Common myeloid progenitor, CD34-positive (primary cell): Measurements from ENCODE around the gene NOL9.

Source experiments
- CTCF ChIA-PET: fragments of 350-600 bp; sonication (Branson Sonifier 250); formaldehyde crosslinking; loops from one replicate; lab custom pipeline; 2021; ENCODE audit warnings: antibody characterized with exemption; lab: Charles Lee
- POLR2A ChIA-PET: fragments of 350-600 bp; sonication (Branson Sonifier 250); formaldehyde crosslinking; loops from one replicate; lab custom pipeline; 2021; ENCODE audit warnings: antibody characterized with exemption; lab: Charles Lee
- DNase-seq, 3 donors: peaks; one replicate each; pipeline versions ENCODE4 v3.0.0 to v3.0.0-alpha.2; 2013
- H3K27ac ChIP-seq, 2 experiments: 1 replicate in 1 of 2; 2 replicates in 1 of 2; pipeline ENCODE4 v1.7.0; 2013; ENCODE audit warnings: inconsistent platforms in 2 of 2, low read length in 2 of 2, mild to moderate bottlenecking in 2 of 2, low read depth in 1 of 2, moderate library complexity in 1 of 2; ENCODE audit not compliant: severe bottlenecking in 2 of 2, insufficient read depth in 1 of 2, poor library complexity in 1 of 2
- H3K27me3 ChIP-seq, 5 experiments: replicated peaks in 2 of 5; 1 replicate in 3 of 5; 2 replicates in 2 of 5; pipeline versions ENCODE4 v1.6.1 to v1.7.0; 2013; ENCODE audit warnings: low read length in 4 of 5, mild to moderate bottlenecking in 2 of 5, moderate library complexity in 2 of 5, inconsistent platforms in 1 of 5; ENCODE audit not compliant: insufficient read depth in 5 of 5, control insufficient read depth in 4 of 5
- H3K36me3 ChIP-seq, 4 experiments: 1 replicate in 2 of 4; 2 replicates in 2 of 4; pipeline versions ENCODE4 v1.6.1 to v1.7.0; 2013; ENCODE audit warnings: low read length in 3 of 4, control low read depth in 1 of 4, mild to moderate bottlenecking in 1 of 4; ENCODE audit not compliant: control insufficient read depth in 4 of 4, insufficient read depth in 4 of 4
- H3K4me1 ChIP-seq, 4 experiments: 1 replicate in 3 of 4; 2 replicates in 1 of 4; pipeline versions ENCODE4 v1.6.1 to v1.7.1; 2013; ENCODE audit warnings: low read length in 3 of 4, mild to moderate bottlenecking in 3 of 4, control low read depth in 1 of 4, inconsistent platforms in 1 of 4, moderate library complexity in 1 of 4; ENCODE audit not compliant: control insufficient read depth in 4 of 4, insufficient read depth in 4 of 4; ENCODE audit errors: control extremely low read depth in 1 of 4
- H3K4me3 ChIP-seq, 7 experiments: 1 replicate in 4 of 7; 2 replicates in 3 of 7; pipeline versions ENCODE4 v1.5.1 to v1.7.0; 2013; ENCODE audit warnings: mild to moderate bottlenecking in 7 of 7, low read length in 6 of 7, moderate library complexity in 6 of 7, inconsistent platforms in 2 of 7, low read depth in 2 of 7, control low read depth in 1 of 7; ENCODE audit not compliant: insufficient read depth in 4 of 7, control insufficient read depth in 1 of 7; ENCODE audit errors: extremely low read depth in 1 of 7
- H3K9me3 ChIP-seq, 5 experiments: 1 replicate in 4 of 5; 2 replicates in 1 of 5; pipeline versions ENCODE4 v1.6.1 to v1.7.1; 2013; ENCODE audit warnings: low read length in 4 of 5, mild to moderate bottlenecking in 2 of 5, inconsistent platforms in 1 of 5, low read depth in 1 of 5, moderate library complexity in 1 of 5; ENCODE audit not compliant: control insufficient read depth in 4 of 5, insufficient read depth in 2 of 5; ENCODE audit errors: control extremely low read depth in 1 of 5
- WGBS: methylation state at CpG from one replicate; pipeline ENCODE4 v1.1.5; 2013; ENCODE audit not compliant: insufficient coverage; 5-methylcytosine and 5-hydroxymethylcytosine counted together

The NOL9 gene

DNA sequence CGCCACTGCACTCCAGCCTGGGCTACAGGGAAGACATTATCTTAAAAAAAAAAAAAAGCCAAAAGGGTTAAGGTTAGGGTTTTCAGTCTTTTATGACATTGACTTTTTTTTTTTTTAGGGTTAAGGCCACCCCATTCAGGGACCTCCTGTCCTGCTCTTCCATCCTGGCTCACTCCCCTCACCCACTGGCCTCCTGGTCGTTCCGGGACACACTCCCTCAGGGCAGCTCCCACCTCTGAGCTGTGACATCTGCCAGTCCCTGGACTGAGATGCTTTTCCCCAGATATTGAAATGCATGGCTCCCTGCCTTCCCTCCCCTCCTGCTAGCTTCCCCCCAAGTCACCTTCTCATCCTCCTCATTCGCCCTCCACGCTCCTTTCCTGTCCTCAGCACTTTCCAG is 72.5 kb downstream of the NOL9 start:
- ChIA-PET POLR2A (no interaction called here), CTCF (interaction anchor here (0.7 kb wide), 1 partner anchor 36 kb away, joined by 3 read pairs; no protein-coding TSS in a partner anchor)
- H3K27ac ChIP-seq, result no peak overlapping the region
- DNase-seq, result no peak
- H3K9me3 ChIP-seq, result no peaks in the 10 kb centered on the region
- peaks cover 0 to 50% (median 17%) of the 10 kb centered on the region in 5 experiments for H3K27me3 ChIP-seq
- H3K4me3 ChIP-seq, result no peak overlapping the region
- peaks cover 0 to 18% (median 10%) of the 10 kb centered on the region in 4 experiments for H3K4me1 ChIP-seq
- WGBS, result 100% methylated on average over 5 of the region's 5 CpGs
- H3K36me3 ChIP-seq, result no peaks in the 10 kb centered on the region

DNA sequence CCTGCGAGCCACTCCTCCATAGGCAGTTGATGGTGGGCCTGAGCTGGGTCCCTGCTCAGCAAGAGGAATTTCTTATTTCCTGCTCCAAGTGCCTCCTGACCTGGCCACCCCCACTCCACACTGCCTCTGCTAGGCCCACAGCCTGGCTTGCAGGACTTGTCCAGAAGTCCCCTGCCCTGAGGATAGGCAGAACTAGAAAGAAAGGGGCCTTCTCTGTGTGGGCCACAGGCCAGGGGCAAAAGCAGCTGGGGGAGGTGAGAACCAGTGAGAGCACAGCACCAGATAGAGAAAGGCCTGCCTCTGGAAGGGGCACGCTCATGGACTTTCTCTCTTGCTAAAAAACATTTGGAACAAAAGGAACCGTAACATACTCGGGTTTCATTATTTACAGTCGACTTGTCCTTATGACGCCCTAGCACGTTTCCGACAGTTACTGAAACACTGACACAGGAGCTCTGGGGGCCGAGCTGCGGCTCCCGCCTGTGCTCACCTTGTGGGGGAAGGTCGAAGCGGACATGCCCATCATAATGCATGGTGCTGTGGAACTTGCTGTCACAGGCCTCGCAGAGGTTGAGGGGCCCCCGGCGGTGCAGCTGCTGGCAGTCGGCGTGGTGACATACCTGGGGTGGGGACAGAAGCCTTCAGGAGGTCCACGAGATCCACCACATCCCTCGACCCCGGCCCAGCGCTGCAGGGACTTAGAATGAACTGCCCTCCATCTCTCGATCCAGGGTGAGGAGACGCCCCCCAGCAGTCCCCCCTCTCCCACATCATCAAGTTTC is 77.1 kb downstream of the NOL9 start:
- Histone ChIP-seq H3K4me1 (no peaks in the 10 kb centered on the region), H3K9me3 (no peaks in the 10 kb centered on the region), H3K4me3 (no peak overlapping the region), H3K27ac (no peak overlapping the region), H3K36me3 (no peaks in the 10 kb centered on the region), H3K27me3 (peaks cover 0 to 11% (median 3%) of the 10 kb centered on the region in 5 experiments)
- DNase-seq, result no peak
- 95% methylated on average over 18 of the region's 24 CpGs for WGBS
- CTCF ChIA-PET, result interaction anchor here (0.6 to 4.6 kb wide), 9 partner anchors 9 to 230 kb away, joined by 3 to 20 read pairs (median 3); partner anchors contain the start of gene PLEKHG5
- POLR2A ChIA-PET, result no interaction called here

DNA sequence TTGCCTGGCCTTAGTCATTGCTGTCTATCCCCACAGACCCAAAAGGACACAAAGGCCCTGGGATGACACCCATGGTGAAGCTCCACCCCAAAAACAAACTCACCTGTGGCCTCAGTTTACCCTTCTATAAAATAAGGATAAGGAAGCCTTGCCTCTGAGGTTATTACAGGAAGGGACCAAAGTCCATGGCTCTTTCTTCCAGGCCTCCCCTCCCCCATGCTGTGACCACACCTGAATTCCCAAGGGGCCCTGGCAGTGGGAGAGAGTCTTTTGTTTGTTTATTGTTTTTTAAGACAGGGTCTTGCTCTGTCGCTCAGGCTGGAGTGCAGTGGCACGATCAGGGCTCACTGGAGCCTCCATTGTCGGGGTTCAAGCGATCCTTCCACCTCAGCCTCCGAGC is 77.8 kb downstream of the NOL9 start:
- Histone ChIP-seq H3K4me1 (no peaks in the 10 kb centered on the region), H3K9me3 (no peaks in the 10 kb centered on the region), H3K36me3 (no peaks in the 10 kb centered on the region), H3K27ac (no peak overlapping the region), H3K4me3 (no peak overlapping the region), H3K27me3 (peaks cover 0 to 6% (median 0%) of the 10 kb centered on the region in 5 experiments)
- POLR2A ChIA-PET, result no interaction called here
- no peak for DNase-seq
- CTCF ChIA-PET, result interaction anchor here (0.6 to 1.6 kb wide), 6 partner anchors 10 to 229 kb away, joined by 3 to 4 read pairs (median 3); no protein-coding TSS in a partner anchor
- WGBS, result 100% methylated on average over 5 of the region's 5 CpGs

DNA sequence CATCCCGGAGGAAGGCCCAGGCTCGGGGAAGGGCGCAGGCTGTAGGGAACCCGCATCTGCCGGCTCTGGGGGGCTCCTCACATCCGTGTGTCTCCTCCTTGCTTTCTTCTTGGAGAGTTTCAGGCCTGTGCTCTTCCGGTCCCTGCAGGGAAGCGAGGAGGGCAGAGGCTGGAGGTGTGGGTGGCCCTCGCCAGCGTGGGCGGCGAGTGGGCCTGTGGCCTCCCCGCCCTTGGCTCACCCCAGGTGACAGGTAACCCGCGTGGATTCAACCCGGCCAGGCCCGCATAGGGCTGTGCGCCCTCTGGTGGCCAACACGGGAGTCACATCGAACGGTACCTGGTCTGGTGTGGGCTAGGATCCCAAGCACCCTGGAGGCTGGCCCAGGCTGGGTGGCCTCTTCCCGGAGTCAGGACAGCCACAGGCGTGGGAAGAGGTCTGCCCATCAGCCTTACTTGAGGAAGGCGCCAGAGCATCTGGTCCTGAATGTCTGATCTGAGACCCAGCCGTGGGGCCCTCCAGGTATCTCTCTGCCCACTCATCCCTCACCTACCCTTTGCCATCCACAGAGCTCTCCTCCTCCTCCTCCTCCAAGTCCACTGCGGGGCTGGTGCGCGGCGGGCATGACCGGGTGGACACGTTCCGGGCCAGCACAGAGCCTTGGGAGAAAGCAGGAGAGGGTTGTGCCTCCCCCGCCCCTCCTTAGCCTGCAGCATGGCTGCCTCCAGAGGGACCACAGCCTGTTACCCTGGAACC is 78.8 kb downstream of the NOL9 start:
- H3K9me3 ChIP-seq, result no peaks in the 10 kb centered on the region
- H3K27me3 ChIP-seq, result peaks cover 0 to 4% (median 0%) of the 10 kb centered on the region in 5 experiments
- no peak overlapping the region for H3K4me3 ChIP-seq
- peak; percentile 40 to 51 (median 43) for DNase-seq
- no peaks in the 10 kb centered on the region for H3K4me1 ChIP-seq
- no peaks in the 10 kb centered on the region for H3K36me3 ChIP-seq
- no peak overlapping the region for H3K27ac ChIP-seq
- ChIA-PET POLR2A (no interaction called here), CTCF (interaction anchor here (0.9 to 1.6 kb wide), 2 partner anchors 11 to 61 kb away, joined by 3 read pairs; no protein-coding TSS in a partner anchor)
- WGBS, result 33% methylated on average over 28 of the region's 33 CpGs

DNA sequence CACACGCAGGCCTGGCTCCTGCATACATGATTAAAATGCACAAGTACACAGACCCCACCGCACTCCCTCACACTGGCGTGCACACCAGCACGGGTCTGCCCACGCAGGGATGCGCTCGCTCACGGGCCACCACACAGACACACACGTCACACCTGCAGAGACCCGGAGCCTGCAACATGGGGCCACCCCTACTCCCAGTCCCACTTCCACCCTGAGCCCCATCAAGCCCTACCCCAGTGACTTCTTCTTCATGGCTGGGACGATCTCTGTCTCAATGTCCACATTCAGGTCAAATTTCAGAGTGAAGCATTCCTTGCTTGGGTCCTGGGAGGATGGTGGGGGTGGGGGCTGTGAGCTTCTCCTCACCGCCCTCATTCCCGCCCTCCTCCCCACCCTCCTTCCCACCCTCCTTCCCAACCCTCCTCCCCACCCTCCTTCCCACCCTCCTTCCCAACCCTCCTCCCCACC is 79.5 kb downstream of the NOL9 start:
- H3K36me3 ChIP-seq, result no peaks in the 10 kb centered on the region
- H3K27me3 ChIP-seq, result peaks cover 0 to 4% (median 0%) of the 10 kb centered on the region in 5 experiments
- H3K27ac ChIP-seq, result no peak overlapping the region
- POLR2A ChIA-PET, result no interaction called here
- H3K9me3 ChIP-seq, result no peaks in the 10 kb centered on the region
- H3K4me3 ChIP-seq, result no peak overlapping the region
- WGBS, result 88% methylated on average over 10 of the region's 13 CpGs
- CTCF ChIA-PET, result no interaction called here
- H3K4me1 ChIP-seq, result no peaks in the 10 kb centered on the region
- DNase-seq, result no peak

DNA sequence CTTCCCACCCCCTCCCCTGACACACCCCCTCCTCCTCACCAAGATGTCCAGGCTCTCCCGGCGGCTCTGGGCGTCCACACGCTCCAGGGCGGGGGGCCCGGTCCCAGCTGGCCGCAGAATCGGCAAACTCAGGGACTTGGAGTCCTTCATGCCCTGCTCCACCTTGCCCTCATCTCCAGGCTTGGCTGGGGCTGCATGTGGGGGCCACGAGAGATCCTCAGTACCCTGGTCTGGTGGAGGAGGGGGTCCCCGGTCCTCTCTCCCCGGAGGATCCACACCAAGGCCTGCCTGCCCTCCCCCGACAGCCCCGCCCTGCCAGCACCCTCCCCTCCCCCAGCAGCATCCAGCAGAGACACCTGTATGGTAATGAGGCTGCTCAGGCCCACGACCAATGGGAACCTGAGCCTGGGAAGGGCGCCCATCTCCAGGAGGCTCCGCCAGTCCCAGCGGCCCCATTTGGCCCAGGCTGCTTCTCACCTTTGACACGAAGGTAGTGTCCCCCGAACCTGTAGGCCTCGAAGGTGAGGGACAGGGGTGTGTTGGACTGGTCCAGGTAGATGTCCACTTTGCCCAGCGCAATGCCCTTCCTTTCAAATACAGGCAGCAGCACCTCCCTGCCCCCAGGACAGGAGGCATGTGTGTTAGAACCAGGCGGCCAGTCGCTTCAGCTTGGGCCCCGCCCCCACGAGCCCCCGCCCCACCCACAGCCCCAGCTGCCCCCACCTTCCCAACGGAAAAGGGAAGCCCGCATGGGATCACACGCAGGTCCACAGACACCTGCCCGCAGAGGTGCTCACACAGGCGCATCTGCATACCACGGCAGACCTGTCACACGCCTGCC is 80.1 kb downstream of the NOL9 start:
- H3K9me3 ChIP-seq, result no peaks in the 10 kb centered on the region
- H3K4me1 ChIP-seq, result no peaks in the 10 kb centered on the region
- no peak overlapping the region for H3K27ac ChIP-seq
- ChIA-PET CTCF (interaction anchor here (1.1 to 2.7 kb wide), 2 partner anchors 12 to 29 kb away, joined by 3 to 7 read pairs; no protein-coding TSS in a partner anchor), POLR2A (no interaction called here)
- H3K27me3 ChIP-seq, result peaks cover 0 to 4% (median 0%) of the 10 kb centered on the region in 5 experiments
- no peak for DNase-seq
- WGBS, result 97% methylated on average over 18 of the region's 33 CpGs
- H3K36me3 ChIP-seq, result no peaks in the 10 kb centered on the region
- H3K4me3 ChIP-seq, result no peak overlapping the region
